Suprapubic skin (tissue), 4 donors: ENCODE results near the gene TMEFF1. TPM values are rescaled to one million over a fixed set of nuclear protein-coding genes. Genes with fewer than 3 reads are reported as not detected.

Experiments
- DNase-seq, 2 donors: peaks; one replicate each; pipeline ENCODE4 v3.0.0-alpha.2; 2019; ENCODE audit warnings: low spot score in 2 of 2
- H3K27ac ChIP-seq: fragments of 200-600 bp; sonication (generic); one replicate; pipeline ENCODE4 v1.5.1; 2019
- H3K27me3 ChIP-seq: fragments of 200-600 bp; sonication (generic); one replicate; pipeline ENCODE4 v1.5.1; 2019
- H3K36me3 ChIP-seq: fragments of 200-600 bp; sonication (generic); one replicate; pipeline ENCODE4 v1.5.1; 2019
- H3K4me1 ChIP-seq: fragments of 200-600 bp; sonication (generic); one replicate; pipeline ENCODE4 v1.5.1; 2019
- H3K4me3 ChIP-seq: fragments of 200-600 bp; sonication (generic); one replicate; pipeline ENCODE4 v1.5.1; 2019; ENCODE audit warnings: mild to moderate bottlenecking
- H3K9me3 ChIP-seq: fragments of 200-600 bp; sonication (generic); one replicate; pipeline ENCODE4 v1.5.1; 2019
- EP300 ChIP-seq: sonication (generic); formaldehyde crosslinking; IDR thresholded peaks from one replicate; pipeline ENCODE4 v1.6.1; 2017; ENCODE audit warnings: antibody characterized with exemption
- POLR2A ChIP-seq, 2 donors: fragments of 450-650 bp; IDR thresholded peaks; one replicate each; pipeline ENCODE4 v1.6.1; 2017; ENCODE audit warnings: antibody characterized with exemption in 2 of 2, mild to moderate bottlenecking in 2 of 2, moderate library complexity in 2 of 2
- POLR2AphosphoS5 ChIP-seq, 3 donors: sonication (generic); formaldehyde crosslinking; IDR thresholded peaks; one replicate each; pipeline ENCODE4 v1.6.1; 2017; ENCODE audit warnings: antibody characterized with exemption in 3 of 3
- WGBS: methylation state at CpG from one replicate; pipeline ENCODE4 v1.1.5; 2018; 5-methylcytosine and 5-hydroxymethylcytosine counted together
- total RNA-seq, 4 donors: library from RNA; depleted of rRNA; stranded (reverse); fragments of >200 nt; gene quantifications; one replicate each; pipeline ENCODE4 v1.1.0, GENCODE V29; 2016
- TF ChIP-seq, protein P1 (sequence below), 2 donors: fragments of 200-600 bp in 1 of 2; fragments of 450-650 bp in 1 of 2; sonication (generic) in 1 of 2; IDR thresholded peaks; one replicate each; pipeline ENCODE4 v1.5.1; 2016 to 2019; ENCODE audit warnings: antibody characterized with exemption in 2 of 2, mild to moderate bottlenecking in 1 of 2, moderate library complexity in 1 of 2

The TMEFF1 gene
- total RNA-seq, 4 donors from 2014 or later = 0.32 to 0.49 TPM; not detected in 2

DNA sequence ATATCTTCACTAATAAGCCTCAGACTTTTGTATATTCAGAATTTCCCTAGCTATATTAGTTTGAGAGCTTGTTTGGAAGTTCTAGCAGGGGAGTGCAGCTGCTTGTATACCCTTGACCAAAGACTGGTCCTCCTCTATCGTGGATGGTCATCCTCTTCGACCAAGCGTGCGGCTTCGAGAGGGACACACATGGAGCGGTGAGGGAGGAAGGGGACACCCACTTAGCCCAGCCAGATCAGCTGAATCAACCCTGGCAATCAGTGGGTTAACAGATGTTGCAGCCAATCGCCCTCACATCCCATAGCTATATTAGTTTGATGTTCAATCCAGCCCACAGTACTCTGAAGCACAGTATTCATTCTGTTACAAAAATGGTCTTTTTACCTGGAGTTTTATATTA is 108.1 kb downstream of the TMEFF1 start:
- H3K27ac ChIP-seq = no peak overlapping the region
- H3K9me3 ChIP-seq = no peaks in the 10 kb centered on the region
- no peaks in the 10 kb centered on the region for H3K36me3 ChIP-seq
- no peak for TF ChIP-seq EP300
- no peak for TF ChIP-seq POLR2A (IDR thresholded peaks at IDR 0.05)
- TF ChIP-seq POLR2AphosphoS5 (IDR thresholded peaks at IDR 0.05) = no peak
- TF ChIP-seq, protein P1, sequence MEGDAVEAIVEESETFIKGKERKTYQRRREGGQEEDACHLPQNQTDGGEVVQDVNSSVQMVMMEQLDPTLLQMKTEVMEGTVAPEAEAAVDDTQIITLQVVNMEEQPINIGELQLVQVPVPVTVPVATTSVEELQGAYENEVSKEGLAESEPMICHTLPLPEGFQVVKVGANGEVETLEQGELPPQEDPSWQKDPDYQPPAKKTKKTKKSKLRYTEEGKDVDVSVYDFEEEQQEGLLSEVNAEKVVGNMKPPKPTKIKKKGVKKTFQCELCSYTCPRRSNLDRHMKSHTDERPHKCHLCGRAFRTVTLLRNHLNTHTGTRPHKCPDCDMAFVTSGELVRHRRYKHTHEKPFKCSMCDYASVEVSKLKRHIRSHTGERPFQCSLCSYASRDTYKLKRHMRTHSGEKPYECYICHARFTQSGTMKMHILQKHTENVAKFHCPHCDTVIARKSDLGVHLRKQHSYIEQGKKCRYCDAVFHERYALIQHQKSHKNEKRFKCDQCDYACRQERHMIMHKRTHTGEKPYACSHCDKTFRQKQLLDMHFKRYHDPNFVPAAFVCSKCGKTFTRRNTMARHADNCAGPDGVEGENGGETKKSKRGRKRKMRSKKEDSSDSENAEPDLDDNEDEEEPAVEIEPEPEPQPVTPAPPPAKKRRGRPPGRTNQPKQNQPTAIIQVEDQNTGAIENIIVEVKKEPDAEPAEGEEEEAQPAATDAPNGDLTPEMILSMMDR (IDR thresholded peaks at IDR 0.05) = no peak
- H3K4me1 ChIP-seq = no peaks in the 10 kb centered on the region
- no peak for DNase-seq
- WGBS = 95% methylated on average over 7 of the region's 7 CpGs
- H3K27me3 ChIP-seq = no peaks in the 10 kb centered on the region
- H3K4me3 ChIP-seq = no peak overlapping the region

DNA sequence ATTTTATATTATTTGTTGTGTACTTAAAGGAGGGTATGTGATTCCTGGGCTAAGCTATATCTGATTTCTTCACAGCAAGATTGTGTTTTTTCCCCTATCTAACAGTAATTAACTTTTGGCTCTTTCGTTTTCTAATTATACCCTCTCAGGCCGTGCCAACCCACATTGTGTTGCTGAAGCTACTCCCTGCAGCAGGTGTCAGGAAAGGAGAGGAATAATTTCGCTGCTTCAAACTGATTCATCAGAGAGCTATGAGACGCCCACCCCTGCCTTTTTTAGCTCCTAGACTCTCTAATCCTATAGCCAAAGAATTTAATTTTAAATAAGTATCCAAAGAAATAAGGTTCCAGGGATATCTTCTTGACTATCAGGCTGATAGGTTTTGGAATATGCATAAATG is 108.7 kb downstream of the TMEFF1 start:
- WGBS = 38% methylated on average over 4 of the region's 4 CpGs

DNA sequence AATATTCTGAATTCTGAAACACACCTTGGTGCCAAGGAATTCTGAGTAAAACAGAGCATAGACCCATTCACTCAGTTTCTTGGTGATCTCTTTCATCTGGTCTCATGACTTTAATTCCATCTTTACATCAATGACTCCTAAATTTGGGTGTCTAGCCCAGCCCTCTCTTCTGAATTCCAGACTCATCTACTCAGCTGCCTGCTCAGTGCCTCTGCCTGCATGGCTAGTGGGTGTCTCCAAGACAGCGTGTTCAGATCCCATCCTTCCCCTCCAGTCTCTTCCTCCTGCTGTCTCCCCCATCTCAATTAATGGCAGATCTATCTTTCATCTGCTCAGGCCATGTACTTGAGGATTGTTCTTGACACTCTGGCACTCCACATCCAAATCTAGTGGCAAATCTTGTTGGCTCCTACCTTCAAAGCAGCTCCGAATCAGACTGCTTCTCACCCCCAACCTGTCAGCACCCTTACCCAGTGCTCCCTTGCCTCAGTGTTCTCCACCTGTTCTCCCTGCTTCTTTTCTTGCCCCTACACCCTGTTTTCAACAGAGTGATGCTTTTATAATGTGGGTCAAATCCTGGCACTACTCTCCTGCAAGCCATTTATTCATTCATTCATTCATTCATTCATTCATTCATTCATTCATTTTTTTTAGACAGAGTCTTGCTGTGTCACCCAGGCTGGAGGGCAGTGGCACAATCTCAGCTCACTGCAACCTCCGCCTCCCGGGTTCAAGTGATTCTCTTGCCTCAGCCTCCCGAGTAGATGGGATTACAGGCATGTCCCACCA is 110.3 kb downstream of the TMEFF1 start:
- no peak for TF ChIP-seq EP300
- TF ChIP-seq, protein P1 (IDR thresholded peaks at IDR 0.05) = no peak
- TF ChIP-seq POLR2AphosphoS5 (IDR thresholded peaks at IDR 0.05) = no peak
- no peak for TF ChIP-seq POLR2A (IDR thresholded peaks at IDR 0.05)
- Histone ChIP-seq H3K27ac (no peak overlapping the region), H3K4me1 (no peaks in the 10 kb centered on the region), H3K9me3 (no peaks in the 10 kb centered on the region), H3K36me3 (no peaks in the 10 kb centered on the region), H3K4me3 (no peak overlapping the region), H3K27me3 (no peaks in the 10 kb centered on the region)
- whole genome bisulfite sequencing = 93% methylated on average over 5 of the region's 5 CpGs
- no peak for DNase-seq

More for the DNA sequence above, 108.7 kb downstream of the TMEFF1 start:
- TF ChIP-seq EP300 (no peak), POLR2A (IDR thresholded peaks at IDR 0.05) (no peak), POLR2AphosphoS5 (IDR thresholded peaks at IDR 0.05) (no peak)
- TF ChIP-seq, protein P1 (IDR thresholded peaks at IDR 0.05) = no peak
- Histone ChIP-seq H3K9me3 (no peaks in the 10 kb centered on the region), H3K27me3 (no peaks in the 10 kb centered on the region), H3K27ac (no peak overlapping the region), H3K4me1 (no peaks in the 10 kb centered on the region), H3K4me3 (no peak overlapping the region), H3K36me3 (no peaks in the 10 kb centered on the region)
- DNase-seq = no peak

DNA sequence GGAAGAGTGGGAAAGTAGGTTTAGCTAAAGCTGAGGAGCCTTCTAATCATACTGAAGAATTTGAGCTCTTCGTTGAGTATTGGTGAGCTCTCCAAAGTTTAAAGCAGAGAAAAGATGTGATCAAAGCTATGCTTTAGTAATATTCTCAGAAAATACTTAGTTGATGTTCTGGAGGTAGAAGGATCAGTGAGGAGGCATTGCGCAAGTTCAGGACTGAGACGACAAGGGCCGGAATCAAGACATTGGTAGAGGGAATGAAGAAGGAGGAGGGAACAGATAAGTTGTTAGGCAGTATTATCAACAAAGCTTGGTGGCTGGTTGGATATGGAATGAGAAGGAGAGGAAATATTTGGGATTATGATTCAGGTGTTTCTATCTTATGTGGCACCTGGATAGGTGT is 112.0 kb downstream of the TMEFF1 start:
- no peak overlapping the region for H3K4me3 ChIP-seq
- H3K4me1 ChIP-seq = no peaks in the 10 kb centered on the region
- 95% methylated on average over 4 of the region's 4 CpGs for WGBS

DNA sequence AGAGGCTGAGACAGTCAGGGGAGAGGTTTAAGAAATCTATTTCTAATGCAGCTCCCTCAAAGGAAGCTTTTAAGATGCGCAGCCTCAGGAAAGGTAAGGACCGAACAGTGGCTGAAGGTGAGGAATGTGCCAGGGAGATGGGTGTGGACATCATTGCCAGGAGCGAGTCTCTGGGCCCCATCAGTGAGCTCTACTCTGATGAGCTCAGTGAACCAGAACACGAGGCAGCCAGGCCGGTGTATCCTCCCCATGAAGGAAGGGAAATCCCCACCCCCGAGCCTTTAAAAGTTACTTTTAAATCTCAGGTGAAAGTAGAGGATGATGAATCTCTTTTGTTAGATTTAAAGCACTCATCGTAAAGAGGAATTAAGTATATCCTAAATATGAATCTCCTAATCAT is 113.1 kb downstream of the TMEFF1 start:
- no peaks in the 10 kb centered on the region for H3K9me3 ChIP-seq
- H3K36me3 ChIP-seq = no peaks in the 10 kb centered on the region
- H3K27me3 ChIP-seq = no peaks in the 10 kb centered on the region
- H3K4me1 ChIP-seq = no peaks in the 10 kb centered on the region
- no peak overlapping the region for H3K4me3 ChIP-seq
- TF ChIP-seq POLR2AphosphoS5 (IDR thresholded peaks at IDR 0.05) (no peak), EP300 (no peak), POLR2A (IDR thresholded peaks at IDR 0.05) (no peak)
- TF ChIP-seq, protein P1 (IDR thresholded peaks at IDR 0.05) = no peak
- 66% methylated on average over 7 of the region's 7 CpGs for WGBS
- H3K27ac ChIP-seq = no peak overlapping the region
- no peak for DNase-seq

More for the DNA sequence above, 112.0 kb downstream of the TMEFF1 start:
- no peak overlapping the region for H3K27ac ChIP-seq
- no peak for DNase-seq
- no peaks in the 10 kb centered on the region for H3K36me3 ChIP-seq
- no peaks in the 10 kb centered on the region for H3K27me3 ChIP-seq
- H3K9me3 ChIP-seq = no peaks in the 10 kb centered on the region
- TF ChIP-seq POLR2AphosphoS5 (IDR thresholded peaks at IDR 0.05) (no peak), EP300 (no peak), POLR2A (IDR thresholded peaks at IDR 0.05) (no peak)
- TF ChIP-seq, protein P1 (IDR thresholded peaks at IDR 0.05) = no peak
